GM18517 (cell line): ENCODE measurements around the gene ALDH2.
"Not testable (repeated sequence)": the region's sequence is repeated elsewhere in the genome, so short reads cannot be mapped to it uniquely, and the experiment has no call there.

Experiments used
- ATAC-seq: cut with Tn5 transposase; IDR thresholded peaks from one replicate; pipeline ENCODE4 v1.9.1; 2021; ENCODE audit warnings: mild to moderate bottlenecking, moderate library complexity; ENCODE audit not compliant: unreplicated experiment

Gene ALDH2

GRCh38 chr12:111785651-111786050 lies 18.9 kb downstream of the ALDH2 start:
- ATAC-seq = no peak

- ATAC-seq = no peak
Measured at GRCh38 chr12:111788178-111788654, 21.5 kb downstream of the ALDH2 start.

GRCh38 chr12:111789779-111790178 lies 23.0 kb downstream of the ALDH2 start:
- ATAC-seq = no peak

- ATAC-seq = no peak
Measured at GRCh38 chr12:111791507-111791906, 24.8 kb downstream of the ALDH2 start.

GRCh38 chr12:111792155-111792855 lies 25.6 kb downstream of the ALDH2 start:
- no peak for ATAC-seq

- ATAC-seq = no peak
Measured at GRCh38 chr12:111792856-111793235, 26.1 kb downstream of the ALDH2 start.

GRCh38 chr12:111798182-111798581 lies 31.4 kb downstream of the ALDH2 start:
- no peak for ATAC-seq

- no peak for ATAC-seq
Measured at GRCh38 chr12:111799758-111800157, 33.0 kb downstream of the ALDH2 start.

GRCh38 chr12:111803038-111803626 lies 36.4 kb downstream of the ALDH2 start:
- no peak for ATAC-seq

- ATAC-seq = no peak
Measured at GRCh38 chr12:111803851-111804250, 37.1 kb downstream of the ALDH2 start.

GRCh38 chr12:111806304-111806703 lies 39.6 kb downstream of the ALDH2 start:
- no peak for ATAC-seq

GRCh38 chr12:111807232-111807631 lies 40.5 kb downstream of the ALDH2 start:
- ATAC-seq = no peak

GRCh38 chr12:111812881-111813741 lies 46.4 kb downstream of the ALDH2 start:
- no peak for ATAC-seq

GRCh38 chr12:111816065-111816615 lies 49.4 kb downstream of the ALDH2 start:
- no peak for ATAC-seq

GRCh38 chr12:111816898-111817297 lies 50.2 kb downstream of the ALDH2 start:
- not testable (repeated sequence) for ATAC-seq

- no peak for ATAC-seq
Measured at GRCh38 chr12:111818340-111818739, 51.6 kb downstream of the ALDH2 start.

- no peak for ATAC-seq
Measured at GRCh38 chr12:111819191-111820158, 52.7 kb downstream of the ALDH2 start.

GRCh38 chr12:111820828-111821227 lies 54.1 kb downstream of the ALDH2 start:
- ATAC-seq = not testable (repeated sequence)

GRCh38 chr12:111822886-111823285 lies 56.2 kb downstream of the ALDH2 start:
- no peak for ATAC-seq

- ATAC-seq = no peak
Measured at GRCh38 chr12:111823891-111824290, 57.2 kb downstream of the ALDH2 start.
